Astrocyte (in vitro differentiated cells and primary cell): Measurements from ENCODE around the gene MAX.

ENCODE experiments used
- EZH2 ChIP-seq: IDR thresholded peaks from 2 replicates; pipeline ENCODE4 v1.6.1; 2012; ENCODE audit warnings: mild to moderate bottlenecking, low read length, inconsistent platforms; ENCODE audit not compliant: insufficient read depth
- TF ChIP-seq, protein P1 (sequence below): IDR thresholded peaks from 2 replicates; pipeline ENCODE4 v1.5.1; 2011; ENCODE audit warnings: low read depth, mild to moderate bottlenecking, inconsistent platforms, low read length, moderate library complexity; ENCODE audit not compliant: insufficient read depth

GRCh38 chr14:65034021-65034420 lies 68.3 kb downstream of the MAX start:
- TF ChIP-seq EZH2 = no peak
- TF ChIP-seq, protein P1, sequence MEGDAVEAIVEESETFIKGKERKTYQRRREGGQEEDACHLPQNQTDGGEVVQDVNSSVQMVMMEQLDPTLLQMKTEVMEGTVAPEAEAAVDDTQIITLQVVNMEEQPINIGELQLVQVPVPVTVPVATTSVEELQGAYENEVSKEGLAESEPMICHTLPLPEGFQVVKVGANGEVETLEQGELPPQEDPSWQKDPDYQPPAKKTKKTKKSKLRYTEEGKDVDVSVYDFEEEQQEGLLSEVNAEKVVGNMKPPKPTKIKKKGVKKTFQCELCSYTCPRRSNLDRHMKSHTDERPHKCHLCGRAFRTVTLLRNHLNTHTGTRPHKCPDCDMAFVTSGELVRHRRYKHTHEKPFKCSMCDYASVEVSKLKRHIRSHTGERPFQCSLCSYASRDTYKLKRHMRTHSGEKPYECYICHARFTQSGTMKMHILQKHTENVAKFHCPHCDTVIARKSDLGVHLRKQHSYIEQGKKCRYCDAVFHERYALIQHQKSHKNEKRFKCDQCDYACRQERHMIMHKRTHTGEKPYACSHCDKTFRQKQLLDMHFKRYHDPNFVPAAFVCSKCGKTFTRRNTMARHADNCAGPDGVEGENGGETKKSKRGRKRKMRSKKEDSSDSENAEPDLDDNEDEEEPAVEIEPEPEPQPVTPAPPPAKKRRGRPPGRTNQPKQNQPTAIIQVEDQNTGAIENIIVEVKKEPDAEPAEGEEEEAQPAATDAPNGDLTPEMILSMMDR = no peak
